Lower leg skin (tissue), 4 donors: ENCODE results near the gene TRABD. TPM values are rescaled to one million over a fixed set of nuclear protein-coding genes. Genes with fewer than 3 reads are reported as not detected.

Experiments
- DNase-seq, 2 donors: peaks; one replicate each; pipeline ENCODE4 v3.0.0-alpha.2; 2019; ENCODE audit warnings: low spot score in 2 of 2
- H3K4me3 ChIP-seq: fragments of 200-600 bp; sonication (generic); 2 replicates; pipeline ENCODE4 v1.5.1; 2017; ENCODE audit warnings: mild to moderate bottlenecking, low read depth; ENCODE audit not compliant: poor library complexity, severe bottlenecking
- CTCF ChIP-seq, 3 donors: fragments of 450-650 bp; IDR thresholded peaks; one replicate each; pipeline ENCODE4 v1.5.1; 2016; ENCODE audit warnings: antibody characterized with exemption in 3 of 3, mild to moderate bottlenecking in 3 of 3, moderate library complexity in 2 of 3
- POLR2A ChIP-seq, 2 donors: fragments of 450-650 bp; IDR thresholded peaks; one replicate each; pipeline ENCODE4 v1.6.1; 2016 to 2017; ENCODE audit warnings: antibody characterized with exemption in 2 of 2, mild to moderate bottlenecking in 1 of 2, moderate library complexity in 1 of 2
- WGBS, 2 donors: methylation state at CpG; one replicate each; pipeline ENCODE4 v1.1.5; 2018; 5-methylcytosine and 5-hydroxymethylcytosine counted together
- intact Hi-C: fragments of 100-400 bp; cut with DNase I; formaldehyde crosslinking; loops from one replicate; pipeline ENCODE4 v1.15.0; 2023; ENCODE audit warnings: low total_unique reads
- total RNA-seq, 4 donors: library from RNA; depleted of rRNA; stranded (reverse); fragments of >200 nt; gene quantifications; one replicate each; pipeline ENCODE4 v1.1.0, GENCODE V29; 2016

The TRABD gene
- total RNA-seq, 4 donors from 2014 or later, result 31.5 to 62.7 (median 46.4) TPM

- intact Hi-C loops, result no loop called here
- no peak overlapping the region for H3K4me3 ChIP-seq
- no peak for TF ChIP-seq POLR2A (IDR thresholded peaks at IDR 0.05)
- TF ChIP-seq CTCF (IDR thresholded peaks at IDR 0.05), result no peak
- no peak for DNase-seq
- WGBS, 2 donors, result 88 to 92% methylated on average over 5 to 9 of the region's 9 CpGs
These were observed 42.7 kb downstream of the TRABD start for GRCh38 chr22:50228366-50228765.

GRCh38 chr22:50229370-50229769 lies 43.7 kb downstream of the TRABD start:
- no peak for DNase-seq
- intact Hi-C loops, result no loop called here
- WGBS, 2 donors, result 95 to 96% methylated on average over 16 of the region's 16 CpGs
- no peak overlapping the region for H3K4me3 ChIP-seq
- no peak for TF ChIP-seq CTCF (IDR thresholded peaks at IDR 0.05)
- no peak for TF ChIP-seq POLR2A (IDR thresholded peaks at IDR 0.05)

- TF ChIP-seq POLR2A (IDR thresholded peaks at IDR 0.05) (no peak), CTCF (IDR thresholded peaks at IDR 0.05) (no peak)
- DNase-seq, result no peak
These were observed 46.9 kb downstream of the TRABD start for GRCh38 chr22:50232481-50233151.

GRCh38 chr22:50233223-50233622 lies 47.5 kb downstream of the TRABD start:
- DNase-seq, result no peak
- 88 to 94% methylated on average over 18 of the region's 18 CpGs for WGBS, 2 donors
- TF ChIP-seq POLR2A (IDR thresholded peaks at IDR 0.05) (no peak), CTCF (IDR thresholded peaks at IDR 0.05) (no peak)
- intact Hi-C loops, result no loop called here
- H3K4me3 ChIP-seq, result no peak overlapping the region

More at GRCh38 chr22:50232481-50233151, 46.9 kb downstream of the TRABD start:
- no peak overlapping the region for H3K4me3 ChIP-seq
- intact Hi-C loops, result no loop called here
- 92 to 93% methylated on average over 20 of the region's 20 CpGs for WGBS, 2 donors

GRCh38 chr22:50236731-50237409 lies 51.2 kb downstream of the TRABD start:
- no peak for TF ChIP-seq CTCF (IDR thresholded peaks at IDR 0.05)
- no peak for TF ChIP-seq POLR2A (IDR thresholded peaks at IDR 0.05)
- 70 to 71% methylated on average over 10 to 11 of the region's 11 CpGs for WGBS, 2 donors
- no peak overlapping the region for H3K4me3 ChIP-seq
- DNase-seq, result no peak
- intact Hi-C loops, result no loop called here
